Thyroid gland (tissue), 4 donors: ENCODE results near the gene CADPS.

Source experiments
- CTCF ChIP-seq, 6 experiments: fragments of 200-600 bp in 3 of 6; fragments of 450-650 bp in 3 of 6; sonication (generic) in 3 of 6; IDR thresholded peaks; one replicate each; pipeline ENCODE4 v1.5.1; 2016 to 2019; ENCODE audit warnings: antibody characterized with exemption in 6 of 6, mild to moderate bottlenecking in 2 of 6, inconsistent platforms in 1 of 6, moderate library complexity in 1 of 6
- POLR2A ChIP-seq, 2 donors: fragments of 450-650 bp; IDR thresholded peaks; one replicate each; pipeline ENCODE4 v1.6.1; 2017; ENCODE audit warnings: antibody characterized with exemption in 2 of 2, mild to moderate bottlenecking in 2 of 2, moderate library complexity in 1 of 2

- TF ChIP-seq CTCF (IDR thresholded peaks at IDR 0.05), result no peak
- TF ChIP-seq POLR2A (IDR thresholded peaks at IDR 0.05), result no peak
These were observed 57.5 kb downstream of the CADPS start for GRCh38 chr3:62817678-62818077.
